SW 1271 (cell line): ENCODE measurements around the gene ORAI3.
A peak's percentile ranks its signal among the peaks of the same experiment; 100 is the strongest.

Source experiments
- DNase-seq, 2 experiments: peaks; one replicate each; lab custom pipeline; 2025; lab: John Stamatoyannopoulos, UW

ORAI3 gene

DNA sequence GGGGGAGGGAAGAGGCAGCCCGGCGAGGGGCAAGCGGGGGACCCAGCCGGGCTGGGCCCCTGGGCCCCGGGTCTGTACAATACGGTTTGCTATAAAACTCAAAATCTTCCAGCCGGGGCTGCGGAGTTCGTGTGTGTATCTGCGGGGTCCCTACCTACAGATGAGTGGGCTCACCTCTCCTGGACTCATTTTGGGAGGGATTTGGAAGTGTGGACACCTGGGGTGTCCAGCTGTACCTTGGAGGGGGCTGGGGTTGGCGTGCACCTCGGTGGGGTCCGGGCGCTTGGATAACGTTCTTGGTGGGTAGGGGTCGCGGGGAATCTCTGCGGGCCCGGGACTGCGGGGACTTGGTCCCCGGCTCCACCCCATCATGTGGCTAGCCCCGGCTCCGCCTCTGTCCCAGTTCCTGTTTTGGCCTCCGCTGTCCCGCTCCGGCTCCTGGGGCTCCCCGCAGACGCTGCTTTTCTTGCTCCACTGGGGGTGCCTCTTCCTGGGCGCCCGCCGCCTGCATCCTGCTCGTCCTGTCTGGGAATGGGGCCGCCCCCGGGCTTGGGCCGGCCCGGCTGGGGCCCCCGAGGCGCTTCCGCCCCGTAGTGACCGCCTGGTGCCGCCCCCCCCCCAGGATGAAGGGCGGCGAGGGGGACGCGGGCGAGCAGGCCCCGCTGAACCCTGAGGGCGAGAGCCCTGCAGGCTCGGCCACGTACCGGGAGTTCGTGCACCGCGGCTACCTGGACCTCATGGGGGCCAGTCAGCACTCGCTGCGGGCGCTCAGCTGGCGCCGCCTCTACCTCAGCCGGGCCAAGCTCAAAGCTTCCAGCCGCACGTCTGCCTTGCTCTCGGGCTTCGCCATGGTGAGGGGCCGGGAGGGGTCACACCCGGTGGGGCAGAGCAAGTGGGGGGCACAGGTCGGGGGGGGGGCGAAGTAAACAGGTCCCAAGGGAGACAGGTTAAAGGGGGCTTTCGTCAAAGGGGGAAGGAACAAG is at the start of gene ORAI3:
TSS of gene ORAI3 (plus strand) at position 402 of the 983 bp plus-strand sequence. CDS start at position 624, 222 bp downstream.
- DNase-seq = peak in 1 of 2 experiments; percentile 50

DNA sequence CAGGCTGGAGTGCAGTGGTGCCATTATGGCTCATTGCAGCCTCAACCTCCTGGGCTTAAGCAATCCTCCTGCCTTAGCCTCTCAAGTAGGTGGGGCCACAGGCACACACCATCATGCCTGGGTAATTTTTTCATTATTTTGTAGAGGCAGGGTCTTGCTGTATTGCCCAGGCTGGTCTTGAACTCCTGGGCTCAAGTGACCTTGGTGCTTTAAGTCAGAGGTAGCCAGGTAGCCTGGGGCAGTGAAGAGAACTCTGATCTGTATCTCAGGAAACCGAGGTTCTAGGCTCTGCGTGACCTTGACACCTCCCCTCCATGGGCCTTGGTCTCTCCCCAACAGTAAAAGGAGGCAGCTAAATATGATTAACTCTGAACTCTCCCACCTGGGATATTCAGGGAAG is 49.1 kb upstream of the ORAI3 start:
- DNase-seq = no peak

DNA sequence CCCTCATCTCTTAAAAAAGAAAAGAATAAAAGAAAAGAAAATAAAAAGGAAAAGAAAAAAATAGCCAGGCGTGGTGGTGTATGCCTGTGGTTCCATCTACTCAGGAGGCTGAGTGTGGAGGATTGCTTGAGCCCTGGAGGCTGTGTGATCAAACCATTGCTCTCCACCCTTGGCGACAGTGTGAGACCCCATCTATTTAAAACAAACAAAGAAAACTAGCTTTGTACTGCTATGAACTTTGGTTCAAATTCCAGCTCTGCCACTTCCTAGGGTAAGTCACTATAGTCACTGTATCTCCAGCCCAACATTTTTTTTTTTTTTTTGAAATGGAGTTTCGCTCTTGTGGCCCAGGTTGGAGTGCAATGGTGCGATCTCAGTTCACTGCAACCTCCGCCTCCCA is 48.3 kb upstream of the ORAI3 start:
- no peak for DNase-seq

DNA sequence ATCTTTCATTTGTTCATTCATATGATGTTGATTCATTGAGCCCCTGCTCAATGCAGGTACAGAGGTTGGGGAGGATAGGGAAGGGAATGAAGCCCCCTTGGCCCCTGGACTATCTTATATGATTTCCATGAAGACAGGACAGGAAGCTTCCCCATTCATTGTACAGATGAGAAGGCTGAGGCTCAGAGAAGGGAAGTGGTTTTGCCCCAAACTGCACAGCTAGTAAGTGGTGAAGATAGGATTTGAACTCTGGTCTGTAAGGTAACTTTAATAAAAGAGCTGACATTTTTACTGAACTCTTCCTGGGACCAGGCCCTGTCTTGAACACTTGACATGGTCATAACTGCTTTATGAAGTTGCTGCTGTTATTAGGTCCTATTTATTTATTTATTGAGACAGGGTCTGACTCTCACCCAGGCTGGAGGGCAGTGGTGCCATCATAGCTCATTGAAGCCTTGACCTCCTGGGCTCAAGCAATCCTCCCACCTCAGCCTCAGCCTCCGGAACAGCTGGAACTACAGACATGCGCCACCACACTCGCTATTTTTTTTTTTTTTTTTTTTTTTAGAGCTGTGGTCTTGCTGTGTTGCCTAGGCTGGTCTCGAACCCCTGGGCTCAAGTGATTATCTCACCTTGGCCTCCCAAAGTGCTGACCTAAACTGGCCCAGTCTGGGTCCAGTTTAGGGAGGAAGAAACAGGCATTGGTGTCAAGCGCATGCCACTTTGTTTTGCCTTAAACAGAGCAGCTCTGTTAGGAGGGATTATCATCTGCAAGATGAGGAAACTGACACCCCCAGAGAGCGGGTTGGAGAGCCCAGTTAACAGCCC is 47.5 kb upstream of the ORAI3 start:
- no peak for DNase-seq

DNA sequence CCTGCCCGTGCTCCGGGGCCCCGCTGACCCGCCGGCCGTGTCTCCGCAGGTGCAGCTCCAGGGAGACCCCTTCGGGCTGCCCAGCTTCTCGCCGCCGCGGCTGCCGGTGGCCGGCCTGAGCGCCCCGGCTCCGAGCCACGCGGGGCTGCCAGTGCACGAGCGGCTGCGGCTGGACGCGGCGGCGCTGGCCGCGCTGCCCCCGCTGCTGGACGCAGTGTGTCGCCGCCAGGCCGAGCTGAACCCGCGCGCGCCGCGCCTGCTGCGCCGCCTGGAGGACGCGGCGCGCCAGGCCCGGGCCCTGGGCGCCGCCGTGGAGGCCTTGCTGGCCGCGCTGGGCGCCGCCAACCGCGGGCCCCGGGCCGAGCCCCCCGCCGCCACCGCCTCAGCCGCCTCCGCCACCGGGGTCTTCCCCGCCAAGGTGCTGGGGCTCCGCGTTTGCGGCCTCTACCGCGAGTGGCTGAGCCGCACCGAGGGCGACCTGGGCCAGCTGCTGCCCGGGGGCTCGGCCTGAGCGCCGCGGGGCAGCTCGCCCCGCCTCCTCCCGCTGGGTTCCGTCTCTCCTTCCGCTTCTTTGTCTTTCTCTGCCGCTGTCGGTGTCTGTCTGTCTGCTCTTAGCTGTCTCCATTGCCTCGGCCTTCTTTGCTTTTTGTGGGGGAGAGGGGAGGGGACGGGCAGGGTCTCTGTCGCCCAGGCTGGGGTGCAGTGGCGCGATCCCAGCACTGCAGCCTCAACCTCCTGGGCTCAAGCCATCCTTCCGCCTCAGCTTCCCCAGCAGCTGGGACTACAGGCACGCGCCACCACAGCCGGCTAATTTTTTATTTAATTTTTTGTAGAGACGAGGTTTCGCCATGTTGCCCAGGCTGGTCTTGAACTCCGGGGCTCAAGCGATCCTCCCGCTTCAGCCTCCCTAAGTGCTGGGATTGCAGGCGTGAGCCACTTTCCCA is 46.6 kb upstream of the ORAI3 start:
- DNase-seq = peak in 1 of 2 experiments; percentile 43

DNA sequence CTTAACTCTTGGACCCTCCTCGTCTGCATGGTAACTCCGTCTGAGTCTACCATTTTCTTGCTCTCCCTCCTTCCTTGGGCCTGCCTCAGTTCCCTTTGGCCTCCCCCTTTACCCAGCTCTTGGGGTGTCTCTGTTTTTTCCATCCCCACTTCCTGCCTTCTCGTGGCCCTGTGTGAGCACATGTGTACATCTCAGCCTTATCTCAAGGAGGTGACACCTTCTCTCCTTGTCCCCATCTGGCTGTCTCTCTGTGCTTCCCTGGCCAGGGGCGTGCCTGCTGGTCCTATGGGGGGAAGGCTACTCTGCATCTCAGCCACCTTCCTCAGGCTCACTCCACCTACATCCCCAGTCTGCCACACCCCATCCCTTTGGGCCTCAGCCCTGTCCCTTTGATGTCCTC is 45.9 kb upstream of the ORAI3 start:
- DNase-seq = no peak

DNA sequence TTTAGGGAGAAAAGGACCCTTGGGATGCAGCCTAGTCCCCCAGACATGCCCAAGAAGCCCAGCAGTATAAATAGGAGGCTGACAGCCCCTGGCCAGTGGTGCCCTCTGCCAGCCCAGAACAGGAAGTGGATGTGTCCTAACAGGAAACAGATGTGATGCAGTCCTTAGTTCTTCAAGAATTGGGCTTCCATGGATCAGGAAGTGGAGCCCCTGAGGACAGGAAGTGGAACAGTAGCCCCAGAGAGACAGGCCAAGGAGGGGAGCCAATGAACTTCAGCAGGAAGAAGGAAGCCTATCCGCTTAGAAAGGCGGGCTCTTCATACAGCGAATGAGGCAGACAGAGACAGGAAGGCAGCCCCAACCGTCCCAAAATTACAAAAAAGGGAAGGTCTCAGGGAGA is 45.3 kb upstream of the ORAI3 start:
- peak in 1 of 2 experiments; percentile 26 for DNase-seq

DNA sequence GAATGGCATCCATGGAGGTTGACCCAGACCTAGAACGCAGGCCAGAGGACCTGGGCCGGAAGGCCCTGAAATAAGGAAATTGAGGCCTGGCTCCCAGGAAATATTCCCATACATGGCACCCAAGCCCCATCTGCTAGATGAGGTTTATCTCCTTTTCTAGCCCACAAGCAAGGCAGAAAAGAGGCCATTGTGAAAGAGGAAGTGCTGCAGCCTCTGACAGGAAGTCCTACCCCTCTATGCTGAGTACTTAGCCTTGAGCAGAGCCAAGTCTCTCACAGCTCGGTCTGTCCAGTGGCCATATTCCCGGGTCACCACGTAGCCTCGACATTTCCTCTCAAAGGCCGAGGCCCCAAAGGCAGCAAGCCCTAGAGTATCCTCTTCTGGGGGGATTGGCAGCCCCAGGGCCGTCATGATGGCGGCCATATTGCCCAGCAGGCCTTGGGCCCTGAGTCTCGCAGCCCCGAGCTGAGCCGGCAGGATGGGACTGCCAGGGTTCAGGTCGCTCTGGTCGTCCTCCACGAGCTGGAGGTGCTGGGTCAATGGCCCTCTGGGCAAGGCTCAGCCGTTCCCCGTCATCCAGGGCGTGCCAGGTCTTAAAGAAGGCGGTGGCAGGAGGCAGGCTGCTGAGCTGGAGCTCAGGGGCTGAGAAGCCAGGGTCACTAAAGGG is 44.6 kb upstream of the ORAI3 start:
- DNase-seq = no peak

DNA sequence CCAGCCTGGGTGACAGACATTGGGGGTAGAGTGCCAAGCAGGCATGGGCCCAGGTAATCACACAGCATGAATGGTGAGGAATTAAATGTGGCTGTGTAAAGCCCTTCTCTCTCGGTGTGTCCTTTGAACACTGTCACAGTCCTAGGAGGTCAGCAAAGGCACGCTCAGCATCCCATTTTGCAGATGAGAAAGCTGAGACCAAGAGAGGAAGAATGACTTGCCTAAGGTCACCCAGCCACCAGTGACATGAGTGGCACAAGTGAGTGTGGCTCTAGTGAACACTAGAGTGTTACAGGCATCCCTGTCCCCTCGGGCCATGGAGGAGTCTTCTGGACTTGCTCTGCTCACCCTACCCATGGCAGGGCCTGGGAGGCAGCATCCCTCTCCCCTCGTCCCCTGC is 41.8 kb upstream of the ORAI3 start:
- no peak for DNase-seq

DNA sequence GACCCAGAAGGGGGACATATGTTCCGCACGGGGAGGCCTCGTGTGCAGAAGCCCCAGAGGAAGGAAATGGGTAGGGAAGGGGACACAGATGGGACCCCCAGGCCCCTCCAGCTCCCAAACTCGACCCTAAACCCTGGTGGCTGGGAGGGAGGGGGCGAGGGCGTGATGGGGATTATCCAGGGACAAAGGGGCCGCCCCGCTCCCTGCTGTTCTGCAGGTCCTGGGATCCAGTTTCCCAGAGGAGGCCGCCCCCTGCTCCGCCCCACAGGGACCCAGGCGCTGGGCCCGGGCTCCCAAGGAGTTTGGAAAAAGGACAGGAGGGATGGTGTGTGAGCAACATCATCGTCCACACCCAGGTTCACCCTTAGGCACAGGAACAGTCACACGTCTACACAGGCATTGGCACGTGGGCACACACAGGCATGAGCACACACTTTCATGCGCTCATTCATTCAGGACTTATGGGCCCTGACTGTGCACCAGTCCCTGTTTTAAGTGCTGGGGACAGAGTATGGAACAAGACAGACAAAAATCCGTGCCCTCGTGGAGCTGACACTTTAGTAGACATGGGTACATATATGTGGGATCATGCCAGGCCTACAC is 38.3 kb upstream of the ORAI3 start:
- DNase-seq = no peak

DNA sequence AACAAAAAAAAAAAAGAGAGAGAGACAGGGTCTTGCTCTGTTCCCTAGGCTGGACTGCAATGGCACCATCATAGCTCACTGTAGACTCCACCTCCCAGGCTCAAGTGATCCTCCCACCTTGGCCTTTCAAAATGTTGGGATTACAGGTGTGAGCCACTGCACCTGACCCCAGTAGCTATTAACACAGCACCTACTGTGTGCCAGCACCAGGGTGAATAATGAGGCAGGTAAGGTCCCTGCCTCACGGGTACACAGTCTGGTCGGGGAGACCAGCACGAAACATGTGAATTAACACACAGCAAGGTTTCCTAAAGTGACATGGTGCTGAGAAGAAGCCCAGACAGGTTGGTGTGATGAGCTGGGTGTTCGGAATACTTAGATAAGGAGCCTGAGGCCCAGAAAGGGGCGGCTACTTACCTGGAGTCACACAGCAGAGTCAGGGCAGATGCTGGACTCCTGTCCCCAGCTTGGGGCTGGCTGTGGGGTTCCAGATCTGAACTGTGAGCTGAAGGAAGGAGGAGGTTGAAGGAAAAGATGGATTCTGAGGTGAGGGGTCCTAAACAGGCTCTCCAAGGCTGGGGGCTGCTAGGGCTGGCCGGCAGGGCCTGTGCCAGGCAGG is 36.0 kb upstream of the ORAI3 start:
- no peak for DNase-seq

DNA sequence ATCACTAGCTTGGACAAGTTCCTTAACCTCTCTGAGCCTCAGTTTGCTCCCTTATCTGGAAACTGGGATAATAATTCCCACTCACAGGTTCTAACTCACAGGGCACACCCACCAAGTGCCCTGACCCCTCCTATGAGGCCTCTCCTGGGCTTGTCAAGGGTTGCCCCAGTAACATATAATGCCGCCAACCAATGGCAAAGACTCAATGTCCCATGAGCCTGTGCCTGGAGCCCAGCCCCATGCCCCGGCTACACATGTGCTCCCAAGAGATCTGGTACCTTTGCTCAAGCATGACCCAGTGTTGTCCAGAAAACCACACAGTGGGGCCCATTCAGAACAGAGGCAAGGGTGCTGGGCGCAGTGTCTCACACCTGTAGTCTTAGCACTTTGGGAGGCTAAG is 34.0 kb upstream of the ORAI3 start:
- DNase-seq = no peak

DNA sequence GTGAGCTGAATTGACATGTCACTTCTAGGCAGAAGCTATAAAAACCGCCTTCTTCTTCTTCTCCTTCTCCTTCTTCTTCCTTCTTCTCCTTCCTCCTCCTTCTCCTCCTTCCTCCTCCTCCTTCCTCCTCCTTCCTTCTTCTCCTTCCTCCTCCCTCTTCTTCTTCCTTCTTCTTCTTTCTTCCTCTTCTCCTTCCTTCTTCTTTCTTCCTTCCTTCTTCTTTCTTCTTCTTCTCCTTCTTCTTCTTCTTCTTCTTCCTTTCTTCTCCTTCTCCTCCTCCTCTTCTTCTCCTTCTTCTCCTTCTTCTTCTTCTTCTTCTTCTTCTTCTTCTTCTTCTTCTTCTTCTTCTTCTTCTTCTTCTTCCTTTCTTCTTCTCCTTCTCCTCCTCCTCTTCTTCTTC is 30.3 kb upstream of the ORAI3 start:
- no peak for DNase-seq

DNA sequence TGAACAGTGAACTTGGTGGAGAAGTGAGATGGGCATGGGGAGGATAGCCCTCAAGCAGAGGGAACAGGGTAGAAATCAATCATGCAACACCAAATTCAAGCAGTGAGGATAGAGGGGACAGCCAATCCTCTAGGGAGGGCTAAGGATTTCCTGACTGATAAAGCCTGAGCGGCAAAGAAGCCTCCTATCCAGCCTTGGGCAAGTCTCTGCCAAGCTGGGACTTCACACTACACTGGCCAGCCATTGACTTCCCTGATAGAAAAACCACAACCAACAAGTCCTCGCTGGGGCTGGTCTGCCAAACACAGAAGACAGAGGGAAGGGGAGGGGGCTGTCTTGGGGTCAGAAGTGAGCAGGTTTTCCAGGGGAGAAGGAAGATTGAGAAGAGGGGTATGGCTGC is 28.0 kb upstream of the ORAI3 start:
- no peak for DNase-seq

DNA sequence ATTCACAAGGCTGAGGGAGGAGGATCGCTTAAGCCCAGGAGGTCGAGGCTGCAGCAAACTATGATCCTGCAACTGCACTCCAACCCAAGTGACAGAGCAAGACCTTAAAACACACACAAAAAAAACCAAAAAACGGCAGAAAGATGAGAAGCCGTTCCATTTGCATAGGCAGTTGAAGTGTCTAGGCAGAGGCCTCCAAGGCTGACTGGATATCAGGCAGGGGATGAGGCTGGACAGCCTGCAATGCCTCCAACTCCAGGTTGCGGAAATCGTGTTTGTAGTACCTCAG is 27.5 kb upstream of the ORAI3 start:
- DNase-seq = no peak

DNA sequence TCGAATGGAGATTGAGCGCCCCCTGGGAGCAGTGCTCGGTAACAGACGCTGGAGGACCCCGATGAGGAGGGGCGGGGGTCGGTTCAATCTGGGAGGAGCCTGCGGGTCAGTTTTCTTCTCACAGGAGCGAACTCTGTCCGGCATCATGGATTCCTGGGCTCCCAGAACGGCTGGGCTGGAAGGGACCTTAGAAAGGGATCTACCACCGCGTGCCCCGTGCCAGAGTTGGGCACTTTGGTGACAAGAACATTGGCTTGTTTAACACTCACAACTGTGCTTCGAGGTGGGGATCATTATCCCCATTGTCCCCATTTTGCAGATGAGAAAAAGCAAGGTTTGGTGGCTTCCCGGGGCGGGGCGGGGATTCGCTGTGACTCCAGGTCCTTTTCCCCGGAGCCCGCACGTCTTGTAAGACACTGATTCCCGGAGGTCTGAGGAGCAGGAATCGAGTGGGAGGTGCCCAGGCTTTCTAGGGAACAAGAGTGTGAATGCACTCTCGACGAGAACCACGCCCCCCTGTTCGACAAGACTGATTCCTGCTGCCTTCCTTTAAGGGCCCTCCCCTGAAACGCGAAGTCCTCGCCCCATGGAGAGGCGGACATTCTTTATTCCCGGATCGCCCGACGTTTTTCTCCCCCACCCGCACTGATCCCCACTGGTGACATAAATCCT is 27.0 kb upstream of the ORAI3 start:
- DNase-seq = peak; percentile 31 to 94

DNA sequence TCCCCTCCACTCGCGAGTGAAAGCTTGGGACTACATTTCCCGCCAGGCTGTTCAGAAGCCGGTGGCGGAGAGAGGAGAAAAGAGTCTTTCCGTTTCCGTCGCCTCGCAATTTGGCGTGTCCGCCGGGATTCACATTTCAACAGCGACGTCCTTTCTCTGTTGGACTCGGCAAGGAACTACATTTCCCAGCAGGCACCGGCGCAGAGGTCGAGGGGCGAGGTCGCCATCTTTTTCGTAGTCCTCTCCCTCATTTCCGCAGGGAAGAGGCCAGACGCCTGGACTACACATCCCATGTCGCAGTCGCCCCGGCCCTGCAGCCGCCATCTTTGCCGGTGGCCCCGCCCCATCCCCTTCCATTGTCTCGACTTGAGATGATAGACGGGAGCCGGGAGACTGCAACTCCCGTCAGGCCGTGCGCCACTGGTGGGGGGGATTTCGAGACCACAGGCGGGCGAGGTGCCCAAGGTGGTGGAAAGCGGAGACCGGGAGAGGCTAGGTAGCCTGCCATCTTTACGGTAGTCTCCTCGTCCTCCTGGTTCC is 26.4 kb upstream of the ORAI3 start:
- peak; percentile 98 to 99 for DNase-seq

DNA sequence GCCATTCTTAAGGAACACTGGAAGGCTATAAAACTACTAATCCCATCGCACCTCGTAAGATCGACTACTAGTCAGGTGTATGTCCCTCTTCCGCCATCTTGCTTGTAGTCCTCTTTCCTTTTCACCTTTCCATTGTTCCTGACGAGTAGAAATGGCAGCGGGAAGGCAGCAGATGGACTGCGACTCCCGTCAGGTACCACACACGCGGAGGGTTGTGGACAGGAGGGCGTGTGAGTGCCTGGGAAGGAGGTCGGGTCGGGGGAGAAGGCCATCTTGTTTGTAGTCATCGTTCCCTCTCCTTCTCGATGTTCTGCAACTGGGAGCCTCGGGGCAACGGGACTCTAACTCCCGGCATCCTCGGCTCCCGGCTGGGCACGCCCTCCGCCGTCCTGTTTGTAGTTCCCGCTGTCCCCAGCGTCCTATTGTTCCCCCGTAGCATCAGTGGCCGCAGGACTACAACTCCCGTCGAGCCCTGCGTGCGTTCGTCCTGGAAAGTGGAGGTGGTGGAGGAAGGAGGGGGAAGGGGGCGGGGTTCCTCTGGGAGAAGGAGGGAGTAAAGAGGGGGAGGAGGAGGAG is 25.8 kb upstream of the ORAI3 start:
- DNase-seq = peak; percentile 97 to 98

DNA sequence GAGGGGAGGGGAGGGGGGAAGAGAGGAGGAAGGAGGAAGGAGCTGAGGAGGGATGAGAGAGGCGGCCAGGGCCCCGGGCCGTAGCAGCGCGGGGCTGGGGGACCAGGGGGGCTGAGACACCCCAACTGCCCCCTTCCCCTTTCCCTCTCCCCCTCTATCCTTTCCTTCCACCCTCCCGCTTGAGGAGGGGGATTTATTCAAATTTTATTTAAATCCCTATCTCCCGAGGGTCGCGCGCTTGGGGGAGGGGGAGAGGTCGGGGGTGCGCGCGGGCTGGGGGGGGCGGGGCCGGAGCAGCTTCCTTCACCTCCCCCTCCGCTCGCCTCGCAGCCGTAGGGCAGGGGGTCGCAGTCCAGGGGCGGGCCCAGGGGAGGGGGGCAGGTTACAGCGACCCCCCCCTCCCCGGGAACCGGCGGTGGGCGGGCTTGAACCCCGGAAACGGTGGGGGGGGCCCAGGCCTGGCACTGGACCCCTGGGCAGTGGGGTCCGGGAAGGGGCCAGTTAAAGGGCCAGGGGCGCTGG is 25.3 kb upstream of the ORAI3 start, which contains the start of gene FBXL19:
TSS of gene FBXL19 (plus strand) at position 19 of the 522 bp plus-strand sequence. CDS start 2,183 bp downstream, outside the sequence.
- no peak for DNase-seq
